Karpas-422 (cell line): ENCODE measurements around the gene NLGN1. TPM values are rescaled to one million over a fixed set of nuclear protein-coding genes. Genes with fewer than 3 reads are reported as not detected.

Experiments
- DNase-seq: peaks from one replicate; pipeline ENCODE4 v3.0.0-alpha.2; 2015
- H2AFZ ChIP-seq: fragments of 200-600 bp; sonication (generic); 2 replicates; pipeline ENCODE4 v1.6.1; 2014; ENCODE audit warnings: antibody characterized with exemption, low read length, mixed read lengths
- H3K27ac ChIP-seq: fragments of 200-600 bp; sonication (generic); 2 replicates; pipeline ENCODE4 v1.5.1; 2014; ENCODE audit warnings: mild to moderate bottlenecking, low read length, moderate library complexity
- H3K27me3 ChIP-seq: fragments of 200-600 bp; sonication (generic); 2 replicates; pipeline ENCODE4 v1.6.1; 2014; ENCODE audit warnings: low read length, mixed read lengths
- H3K36me3 ChIP-seq: fragments of 200-600 bp; sonication (generic); 2 replicates; pipeline ENCODE4 v1.6.1; 2014; ENCODE audit warnings: low read length, mixed read lengths; ENCODE audit not compliant: insufficient read depth
- H3K4me1 ChIP-seq: fragments of 200-600 bp; sonication (generic); 2 replicates; pipeline ENCODE4 v1.6.1; 2014; ENCODE audit warnings: mild to moderate bottlenecking, low read length, mixed read lengths
- H3K4me2 ChIP-seq: fragments of 200-600 bp; sonication (generic); 2 replicates; pipeline ENCODE4 v1.6.1; 2014; ENCODE audit warnings: low read length, low read depth, mild to moderate bottlenecking; ENCODE audit not compliant: poor library complexity, severe bottlenecking
- H3K4me3 ChIP-seq: fragments of 200-600 bp; sonication (generic); 2 replicates; pipeline ENCODE4 v1.5.1; 2014; ENCODE audit warnings: mild to moderate bottlenecking, antibody characterized with exemption, low read length, mixed read lengths
- H3K79me2 ChIP-seq: fragments of 200-600 bp; sonication (generic); 2 replicates; pipeline ENCODE4 v1.6.1; 2014; ENCODE audit warnings: mild to moderate bottlenecking, low read length, mixed read lengths
- H3K9ac ChIP-seq: fragments of 200-600 bp; sonication (generic); 2 replicates; pipeline ENCODE4 v1.6.0; 2014; ENCODE audit warnings: low read length
- H3K9me2 ChIP-seq: fragments of 200-600 bp; sonication (generic), shearing (Covaris generic); replicated peaks from 2 replicates; pipeline ENCODE4 v1.6.0; 2014; ENCODE audit warnings: mild to moderate bottlenecking, low read length, moderate library complexity; ENCODE audit not compliant: insufficient read depth
- H3K9me3 ChIP-seq: fragments of 300-700, 200-600 bp; sonication (generic); 2 replicates; pipeline ENCODE4 v1.6.1; 2014; ENCODE audit warnings: low read length, mixed read lengths
- H4K20me1 ChIP-seq: fragments of 200-600 bp; sonication (generic); 2 replicates; pipeline ENCODE4 v1.6.1; 2014; ENCODE audit warnings: mild to moderate bottlenecking, antibody characterized with exemption, low read length, low read depth; ENCODE audit not compliant: insufficient read depth
- total RNA-seq: library from RNA; depleted of rRNA; stranded (reverse); fragments of >200 nt; shearing (Covaris generic); gene quantifications from 2 replicates; pipeline ENCODE4 v1.2.3, GENCODE V29; 2014; ENCODE audit warnings: low replicate concordance

The NLGN1 gene
- total RNA-seq, 1 experiment from 2014 or later, result not detected

GRCh38 chr3:174169736-174170135, 772.2 kb downstream of the NLGN1 start:
- H3K4me1 ChIP-seq, result no peaks in the 10 kb centered on the region
- no peaks in the 10 kb centered on the region for H4K20me1 ChIP-seq
- H3K9me3 ChIP-seq, result peaks cover 21% of the 10 kb centered on the region
- no peak overlapping the region for H3K9ac ChIP-seq
- no peak overlapping the region for H3K4me2 ChIP-seq
- H3K27ac ChIP-seq, result no peak overlapping the region
- no peaks in the 10 kb centered on the region for H3K27me3 ChIP-seq
- H3K79me2 ChIP-seq, result no peaks in the 10 kb centered on the region
- H3K36me3 ChIP-seq, result no peaks in the 10 kb centered on the region
- H3K4me3 ChIP-seq, result no peak overlapping the region
- no peak for DNase-seq
- H3K9me2 ChIP-seq, result no peaks in the 10 kb centered on the region
- no peak overlapping the region for H2AFZ ChIP-seq

GRCh38 chr3:174170248-174170647, 772.7 kb downstream of the NLGN1 start:
- no peak overlapping the region for H3K4me3 ChIP-seq
- no peaks in the 10 kb centered on the region for H3K36me3 ChIP-seq
- H3K27ac ChIP-seq, result no peak overlapping the region
- H3K9ac ChIP-seq, result no peak overlapping the region
- no peaks in the 10 kb centered on the region for H3K9me2 ChIP-seq
- H3K27me3 ChIP-seq, result no peaks in the 10 kb centered on the region
- H4K20me1 ChIP-seq, result no peaks in the 10 kb centered on the region
- H3K4me1 ChIP-seq, result no peaks in the 10 kb centered on the region
- no peaks in the 10 kb centered on the region for H3K79me2 ChIP-seq
- no peak for DNase-seq
- H3K9me3 ChIP-seq, result peaks cover 18% of the 10 kb centered on the region; the same call in 1 of the 2 replicates
- no peak overlapping the region for H2AFZ ChIP-seq
- no peak overlapping the region for H3K4me2 ChIP-seq

GRCh38 chr3:174186377-174186989, 788.9 kb downstream of the NLGN1 start:
- H3K9ac ChIP-seq, result no peak overlapping the region
- no peak overlapping the region for H3K4me2 ChIP-seq
- no peak for DNase-seq
- H3K9me2 ChIP-seq, result no peaks in the 10 kb centered on the region
- H2AFZ ChIP-seq, result no peak overlapping the region
- no peaks in the 10 kb centered on the region for H3K27me3 ChIP-seq
- no peak overlapping the region for H3K4me3 ChIP-seq
- H3K79me2 ChIP-seq, result no peaks in the 10 kb centered on the region
- H3K9me3 ChIP-seq, result peaks cover 24% of the 10 kb centered on the region; the same call in 1 of the 2 replicates
- no peak overlapping the region for H3K27ac ChIP-seq
- H4K20me1 ChIP-seq, result no peaks in the 10 kb centered on the region
- no peaks in the 10 kb centered on the region for H3K36me3 ChIP-seq
- no peaks in the 10 kb centered on the region for H3K4me1 ChIP-seq

GRCh38 chr3:174191380-174191779, 793.8 kb downstream of the NLGN1 start:
- Histone ChIP-seq H3K79me2 (no peaks in the 10 kb centered on the region), H3K4me3 (no peak overlapping the region), H3K4me1 (no peaks in the 10 kb centered on the region), H3K9me3 (peaks cover 22% of the 10 kb centered on the region; the same call in 1 of the 2 replicates), H3K27me3 (no peaks in the 10 kb centered on the region), H3K27ac (no peak overlapping the region), H3K9ac (no peak overlapping the region), H4K20me1 (no peaks in the 10 kb centered on the region), H2AFZ (no peak overlapping the region), H3K9me2 (no peaks in the 10 kb centered on the region), H3K4me2 (no peak overlapping the region), H3K36me3 (no peaks in the 10 kb centered on the region)
- no peak for DNase-seq

- H3K4me3 ChIP-seq, result no peak overlapping the region
These were observed 794.4 kb downstream of the NLGN1 start for GRCh38 chr3:174191895-174192294.

GRCh38 chr3:174192471-174192870, 794.9 kb downstream of the NLGN1 start:
- Histone ChIP-seq H3K9me3 (peaks cover 18% of the 10 kb centered on the region; the same call in 1 of the 2 replicates), H3K9me2 (no peaks in the 10 kb centered on the region), H3K27me3 (no peaks in the 10 kb centered on the region), H3K27ac (no peak overlapping the region), H3K79me2 (no peaks in the 10 kb centered on the region), H2AFZ (no peak overlapping the region), H3K4me2 (no peak overlapping the region), H3K9ac (no peak overlapping the region), H3K4me3 (no peak overlapping the region), H4K20me1 (no peaks in the 10 kb centered on the region), H3K4me1 (no peaks in the 10 kb centered on the region), H3K36me3 (no peaks in the 10 kb centered on the region)
- DNase-seq, result no peak

More at GRCh38 chr3:174191895-174192294, 794.4 kb downstream of the NLGN1 start:
- Histone ChIP-seq H3K9ac (no peak overlapping the region), H2AFZ (no peak overlapping the region), H3K79me2 (no peaks in the 10 kb centered on the region), H3K4me1 (no peaks in the 10 kb centered on the region), H3K9me3 (peaks cover 18% of the 10 kb centered on the region; the same call in 1 of the 2 replicates), H4K20me1 (no peaks in the 10 kb centered on the region), H3K36me3 (no peaks in the 10 kb centered on the region), H3K4me2 (no peak overlapping the region), H3K27me3 (no peaks in the 10 kb centered on the region), H3K27ac (no peak overlapping the region), H3K9me2 (no peaks in the 10 kb centered on the region)
- DNase-seq, result no peak

- no peaks in the 10 kb centered on the region for H3K27me3 ChIP-seq
These were observed 796.1 kb downstream of the NLGN1 start for GRCh38 chr3:174193604-174194003.

GRCh38 chr3:174197416-174197815, 799.9 kb downstream of the NLGN1 start:
- H3K4me3 ChIP-seq, result no peak overlapping the region
- no peak overlapping the region for H3K27ac ChIP-seq
- no peak for DNase-seq
- no peaks in the 10 kb centered on the region for H3K27me3 ChIP-seq
- peaks cover 6% of the 10 kb centered on the region; the same call in 1 of the 2 replicates for H3K9me3 ChIP-seq
- no peak overlapping the region for H2AFZ ChIP-seq
- H3K79me2 ChIP-seq, result no peaks in the 10 kb centered on the region
- no peaks in the 10 kb centered on the region for H3K9me2 ChIP-seq
- no peak overlapping the region for H3K4me2 ChIP-seq
- no peaks in the 10 kb centered on the region for H3K4me1 ChIP-seq
- H3K9ac ChIP-seq, result no peak overlapping the region
- H4K20me1 ChIP-seq, result no peaks in the 10 kb centered on the region
- H3K36me3 ChIP-seq, result no peaks in the 10 kb centered on the region

More at GRCh38 chr3:174193604-174194003, 796.1 kb downstream of the NLGN1 start:
- no peak overlapping the region for H3K4me2 ChIP-seq
- H2AFZ ChIP-seq, result no peak overlapping the region
- H3K36me3 ChIP-seq, result no peaks in the 10 kb centered on the region
- peaks cover 13% of the 10 kb centered on the region; the same call in 1 of the 2 replicates for H3K9me3 ChIP-seq
- no peak overlapping the region for H3K9ac ChIP-seq
- H3K79me2 ChIP-seq, result no peaks in the 10 kb centered on the region
- H3K4me1 ChIP-seq, result no peaks in the 10 kb centered on the region
- H3K4me3 ChIP-seq, result no peak overlapping the region
- no peak for DNase-seq
- no peaks in the 10 kb centered on the region for H4K20me1 ChIP-seq
- no peaks in the 10 kb centered on the region for H3K9me2 ChIP-seq
- H3K27ac ChIP-seq, result no peak overlapping the region
